HUES6 (cell line): ENCODE data around the gene PTPRZ1.

Experiments
- H3K27ac ChIP-seq: 2 replicates; pipeline ENCODE4 v1.7.0; 2013; ENCODE audit warnings: low read depth, mild to moderate bottlenecking, low read length, inconsistent platforms
- H3K27me3 ChIP-seq: 2 replicates; pipeline ENCODE4 v1.6.1; 2013; ENCODE audit warnings: low read length; ENCODE audit not compliant: control insufficient read depth, insufficient read depth
- H3K36me3 ChIP-seq: 2 replicates; pipeline ENCODE4 v1.6.1; 2013; ENCODE audit warnings: low read length; ENCODE audit not compliant: control insufficient read depth, insufficient read depth
- H3K4me1 ChIP-seq: 2 replicates; pipeline ENCODE4 v1.6.1; 2013; ENCODE audit warnings: low read length; ENCODE audit not compliant: control insufficient read depth, insufficient read depth
- H3K4me3 ChIP-seq: 2 replicates; pipeline ENCODE4 v1.5.1; 2013; ENCODE audit warnings: low read depth, low read length
- H3K9ac ChIP-seq: one replicate; pipeline ENCODE4 v1.6.1; 2013; ENCODE audit warnings: mild to moderate bottlenecking, low read length
- H3K9me3 ChIP-seq: 2 replicates; pipeline ENCODE4 v1.6.1; 2013; ENCODE audit warnings: low read depth, low read length; ENCODE audit not compliant: control insufficient read depth, insufficient read depth

The PTPRZ1 gene

GRCh38 chr7:122010116-122010515, 137.2 kb downstream of the PTPRZ1 start:
- no peak overlapping the region for H3K4me3 ChIP-seq
- H3K27me3 ChIP-seq: no peaks in the 10 kb centered on the region
- H3K36me3 ChIP-seq: peaks cover 40% of the 10 kb centered on the region
- no peaks in the 10 kb centered on the region for H3K4me1 ChIP-seq
- no peaks in the 10 kb centered on the region for H3K9me3 ChIP-seq
- H3K27ac ChIP-seq: no peak overlapping the region
- H3K9ac ChIP-seq: no peak overlapping the region

- H3K27me3 ChIP-seq: no peaks in the 10 kb centered on the region
- no peak overlapping the region for H3K4me3 ChIP-seq
- H3K4me1 ChIP-seq: no peaks in the 10 kb centered on the region
- H3K27ac ChIP-seq: no peak overlapping the region
- H3K36me3 ChIP-seq: peaks cover 40% of the 10 kb centered on the region
- H3K9me3 ChIP-seq: no peaks in the 10 kb centered on the region
- no peak overlapping the region for H3K9ac ChIP-seq
Observed at GRCh38 chr7:122013065-122013464, 140.1 kb downstream of the PTPRZ1 start.

DNA sequence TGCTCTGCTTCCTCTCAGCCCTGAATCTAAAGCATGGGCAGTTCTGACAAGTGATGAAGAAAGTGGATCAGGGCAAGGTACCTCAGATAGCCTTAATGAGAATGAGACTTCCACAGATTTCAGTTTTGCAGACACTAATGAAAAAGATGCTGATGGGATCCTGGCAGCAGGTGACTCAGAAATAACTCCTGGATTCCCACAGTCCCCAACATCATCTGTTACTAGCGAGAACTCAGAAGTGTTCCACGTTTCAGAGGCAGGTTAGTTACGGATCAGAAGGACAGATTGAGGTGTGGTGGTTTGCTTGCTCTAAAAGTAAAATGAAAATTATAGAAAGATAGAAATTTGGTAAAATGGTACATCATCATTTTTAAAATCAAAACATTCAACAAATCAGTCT, 140.7 kb downstream of the PTPRZ1 start:
- no peaks in the 10 kb centered on the region for H3K4me1 ChIP-seq
- H3K4me3 ChIP-seq: no peak overlapping the region
- H3K9ac ChIP-seq: no peak overlapping the region
- peaks cover 40% of the 10 kb centered on the region for H3K36me3 ChIP-seq
- H3K27ac ChIP-seq: no peak overlapping the region
- H3K9me3 ChIP-seq: no peaks in the 10 kb centered on the region
- H3K27me3 ChIP-seq: no peaks in the 10 kb centered on the region

DNA sequence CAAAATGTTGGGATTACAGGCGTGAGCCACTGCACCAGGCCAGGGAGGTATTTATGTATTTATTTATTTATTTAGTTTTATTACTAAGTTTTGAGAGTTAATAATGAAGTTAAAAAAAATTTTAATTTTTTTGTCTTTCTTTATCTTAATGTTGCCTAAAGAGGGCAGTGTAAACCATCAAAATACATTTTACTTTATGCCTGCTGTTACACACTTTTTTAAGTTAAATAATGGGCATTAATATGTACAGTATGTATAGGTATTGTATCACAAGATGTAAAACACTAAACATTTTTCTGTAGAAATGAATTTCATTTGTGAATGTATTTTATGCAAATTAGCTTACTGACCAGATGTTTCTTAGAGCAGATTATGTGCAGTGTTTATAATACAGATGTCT, 141.7 kb downstream of the PTPRZ1 start:
- Histone ChIP-seq H3K27ac (no peak overlapping the region), H3K4me1 (no peaks in the 10 kb centered on the region), H3K4me3 (no peak overlapping the region), H3K36me3 (peaks cover 44% of the 10 kb centered on the region), H3K9me3 (no peaks in the 10 kb centered on the region), H3K27me3 (no peaks in the 10 kb centered on the region), H3K9ac (no peak overlapping the region)

DNA sequence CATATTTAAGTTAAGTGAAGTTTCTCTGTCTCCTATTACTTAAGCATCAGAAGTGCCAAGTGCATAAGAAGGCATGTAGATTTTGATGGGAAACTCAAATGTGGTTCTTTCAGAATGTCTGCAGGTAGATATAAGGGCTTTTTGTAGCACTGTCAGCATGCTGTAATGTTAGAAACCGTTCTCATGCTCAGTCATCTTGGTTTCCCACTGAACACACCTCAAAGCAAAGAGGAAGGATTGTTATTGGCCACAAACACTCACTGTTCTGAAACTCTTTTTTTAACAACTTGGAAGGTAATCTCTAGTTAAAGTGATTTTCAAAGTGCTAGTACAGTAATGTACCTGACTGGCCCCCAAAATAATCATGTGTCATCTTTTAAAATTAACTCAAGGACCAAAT, 145.1 kb downstream of the PTPRZ1 start:
- Histone ChIP-seq H3K9me3 (no peaks in the 10 kb centered on the region), H3K4me3 (no peak overlapping the region), H3K9ac (no peak overlapping the region), H3K27me3 (no peaks in the 10 kb centered on the region), H3K27ac (no peak overlapping the region), H3K36me3 (peaks cover 17% of the 10 kb centered on the region), H3K4me1 (no peaks in the 10 kb centered on the region)

DNA sequence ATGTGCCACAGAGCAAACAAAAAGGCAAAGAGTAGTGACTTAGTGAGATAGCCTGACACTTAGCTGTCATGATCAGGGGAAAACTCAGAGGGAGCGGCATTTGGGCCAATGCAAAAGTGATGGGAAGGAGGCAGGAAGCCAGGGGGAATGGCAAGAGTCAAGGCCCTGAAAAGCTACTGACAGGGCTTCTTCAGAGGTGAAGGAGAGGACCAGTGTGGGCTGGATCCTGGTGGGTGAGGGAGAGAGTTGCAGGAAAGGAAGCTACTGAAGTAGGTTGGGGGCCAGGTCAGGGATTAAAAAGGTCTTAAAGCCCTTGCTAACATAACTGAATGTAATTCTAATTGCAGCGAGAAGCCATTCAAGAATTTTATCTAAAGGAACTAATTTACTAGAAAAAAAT, 154.1 kb downstream of the PTPRZ1 start:
- no peak overlapping the region for H3K27ac ChIP-seq
- H3K4me3 ChIP-seq: no peak overlapping the region
- no peaks in the 10 kb centered on the region for H3K27me3 ChIP-seq
- H3K36me3 ChIP-seq: peaks cover 18% of the 10 kb centered on the region
- no peak overlapping the region for H3K9ac ChIP-seq
- H3K9me3 ChIP-seq: no peaks in the 10 kb centered on the region
- no peaks in the 10 kb centered on the region for H3K4me1 ChIP-seq

GRCh38 chr7:122033641-122034040, 160.7 kb downstream of the PTPRZ1 start:
- Histone ChIP-seq H3K27ac (no peak overlapping the region), H3K27me3 (no peaks in the 10 kb centered on the region), H3K9me3 (no peaks in the 10 kb centered on the region), H3K4me1 (no peaks in the 10 kb centered on the region), H3K4me3 (no peak overlapping the region), H3K36me3 (peaks cover 64% of the 10 kb centered on the region), H3K9ac (no peak overlapping the region)

DNA sequence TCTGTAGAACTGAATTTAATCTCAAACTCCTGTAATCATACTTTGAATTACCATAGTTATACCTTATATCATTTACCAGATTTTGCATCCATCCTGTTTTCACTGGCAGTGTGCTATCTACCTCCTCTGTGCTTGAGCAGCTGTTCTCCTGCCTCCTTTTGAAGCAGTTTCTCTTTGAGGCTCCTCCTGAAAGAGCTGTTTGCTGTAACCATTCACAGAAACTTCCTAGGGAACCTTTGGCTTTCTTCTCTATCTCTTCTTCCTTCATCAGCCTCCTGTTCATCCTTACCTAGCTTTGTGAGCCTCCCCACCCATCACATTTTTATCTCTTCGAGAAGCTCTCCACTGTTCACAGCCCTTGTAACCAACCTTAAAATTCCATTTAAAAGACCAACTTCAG, 162.9 kb downstream of the PTPRZ1 start:
- Histone ChIP-seq H3K4me3 (no peak overlapping the region), H3K36me3 (peaks cover 81% of the 10 kb centered on the region), H3K4me1 (no peaks in the 10 kb centered on the region), H3K27ac (no peak overlapping the region), H3K9me3 (no peaks in the 10 kb centered on the region), H3K27me3 (no peaks in the 10 kb centered on the region), H3K9ac (no peak overlapping the region)

- no peaks in the 10 kb centered on the region for H3K9me3 ChIP-seq
- H3K27ac ChIP-seq: no peak overlapping the region
- peaks cover 94% of the 10 kb centered on the region for H3K36me3 ChIP-seq
- no peaks in the 10 kb centered on the region for H3K27me3 ChIP-seq
- H3K9ac ChIP-seq: no peak overlapping the region
- no peaks in the 10 kb centered on the region for H3K4me1 ChIP-seq
- H3K4me3 ChIP-seq: no peak overlapping the region
Observed at GRCh38 chr7:122038134-122038533, 165.2 kb downstream of the PTPRZ1 start.

GRCh38 chr7:122038904-122039303, 165.9 kb downstream of the PTPRZ1 start:
- H3K4me3 ChIP-seq: no peak overlapping the region
- no peak overlapping the region for H3K9ac ChIP-seq
- no peaks in the 10 kb centered on the region for H3K9me3 ChIP-seq
- H3K36me3 ChIP-seq: peaks cover 96% of the 10 kb centered on the region
- H3K4me1 ChIP-seq: no peaks in the 10 kb centered on the region
- H3K27me3 ChIP-seq: no peaks in the 10 kb centered on the region
- H3K27ac ChIP-seq: no peak overlapping the region

DNA sequence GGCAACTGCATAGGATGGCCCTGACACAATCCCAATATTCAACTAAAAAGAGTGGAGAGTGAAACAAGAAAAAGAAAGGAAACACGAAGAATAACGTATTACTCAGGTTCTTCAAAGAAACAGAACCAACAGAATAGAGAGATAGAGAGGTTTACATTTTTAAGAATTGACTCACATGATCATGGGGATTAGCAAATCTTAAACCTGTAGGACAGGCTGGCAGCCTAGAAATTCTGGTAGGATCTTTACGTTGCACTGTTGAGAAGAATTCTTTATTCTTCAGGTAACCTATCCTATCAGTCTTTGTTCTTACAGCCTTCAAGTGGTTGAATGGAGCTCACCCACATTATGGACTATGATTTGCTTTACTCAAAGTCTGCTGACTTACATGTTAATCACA, 167.2 kb downstream of the PTPRZ1 start:
- peaks cover 96% of the 10 kb centered on the region for H3K36me3 ChIP-seq
- H3K27ac ChIP-seq: no peak overlapping the region
- H3K9me3 ChIP-seq: no peaks in the 10 kb centered on the region
- H3K27me3 ChIP-seq: no peaks in the 10 kb centered on the region
- H3K4me1 ChIP-seq: no peaks in the 10 kb centered on the region
- no peak overlapping the region for H3K9ac ChIP-seq
- H3K4me3 ChIP-seq: no peak overlapping the region

- Histone ChIP-seq H3K36me3 (peaks cover 89% of the 10 kb centered on the region), H3K27ac (no peak overlapping the region), H3K9ac (no peak overlapping the region), H3K4me3 (no peak overlapping the region), H3K4me1 (no peaks in the 10 kb centered on the region), H3K9me3 (no peaks in the 10 kb centered on the region), H3K27me3 (no peaks in the 10 kb centered on the region)
Observed at GRCh38 chr7:122046402-122046801, 173.4 kb downstream of the PTPRZ1 start.
